HUES64 (cell line): ENCODE results near the gene DSCAML1.

Experiments used
- H3K27ac ChIP-seq: 2 replicates; pipeline ENCODE4 v1.7.0; 2013; ENCODE audit warnings: low read depth, low read length, inconsistent platforms
- H3K27me3 ChIP-seq: 2 replicates; pipeline ENCODE4 v1.6.1; 2013; ENCODE audit warnings: mild to moderate bottlenecking, low read length; ENCODE audit not compliant: insufficient read depth
- H3K36me3 ChIP-seq: 2 replicates; pipeline ENCODE4 v1.6.1; 2013; ENCODE audit warnings: mild to moderate bottlenecking, low read length; ENCODE audit not compliant: insufficient read depth
- H3K4me1 ChIP-seq: 2 replicates; pipeline ENCODE4 v1.6.1; 2013; ENCODE audit warnings: mild to moderate bottlenecking, low read length, moderate library complexity; ENCODE audit not compliant: insufficient read depth
- H3K4me3 ChIP-seq: 2 replicates; pipeline ENCODE4 v1.5.1; 2013; ENCODE audit warnings: mild to moderate bottlenecking, low read length, moderate library complexity
- H3K9ac ChIP-seq: 2 replicates; pipeline ENCODE4 v1.6.1; 2013; ENCODE audit warnings: mild to moderate bottlenecking, low read depth, low read length
- H3K9me3 ChIP-seq: 2 replicates; pipeline ENCODE4 v1.6.1; 2013; ENCODE audit warnings: low read depth, low read length; ENCODE audit not compliant: insufficient read depth
- WGBS: fragments of 150-250, 120-280 bp; methylation state at CpG from one replicate; pipeline ENCODE4 v1.1.7; 2013; ENCODE audit warnings: missing lambda C conversion rate; 5-methylcytosine and 5-hydroxymethylcytosine counted together

Gene DSCAML1

DNA sequence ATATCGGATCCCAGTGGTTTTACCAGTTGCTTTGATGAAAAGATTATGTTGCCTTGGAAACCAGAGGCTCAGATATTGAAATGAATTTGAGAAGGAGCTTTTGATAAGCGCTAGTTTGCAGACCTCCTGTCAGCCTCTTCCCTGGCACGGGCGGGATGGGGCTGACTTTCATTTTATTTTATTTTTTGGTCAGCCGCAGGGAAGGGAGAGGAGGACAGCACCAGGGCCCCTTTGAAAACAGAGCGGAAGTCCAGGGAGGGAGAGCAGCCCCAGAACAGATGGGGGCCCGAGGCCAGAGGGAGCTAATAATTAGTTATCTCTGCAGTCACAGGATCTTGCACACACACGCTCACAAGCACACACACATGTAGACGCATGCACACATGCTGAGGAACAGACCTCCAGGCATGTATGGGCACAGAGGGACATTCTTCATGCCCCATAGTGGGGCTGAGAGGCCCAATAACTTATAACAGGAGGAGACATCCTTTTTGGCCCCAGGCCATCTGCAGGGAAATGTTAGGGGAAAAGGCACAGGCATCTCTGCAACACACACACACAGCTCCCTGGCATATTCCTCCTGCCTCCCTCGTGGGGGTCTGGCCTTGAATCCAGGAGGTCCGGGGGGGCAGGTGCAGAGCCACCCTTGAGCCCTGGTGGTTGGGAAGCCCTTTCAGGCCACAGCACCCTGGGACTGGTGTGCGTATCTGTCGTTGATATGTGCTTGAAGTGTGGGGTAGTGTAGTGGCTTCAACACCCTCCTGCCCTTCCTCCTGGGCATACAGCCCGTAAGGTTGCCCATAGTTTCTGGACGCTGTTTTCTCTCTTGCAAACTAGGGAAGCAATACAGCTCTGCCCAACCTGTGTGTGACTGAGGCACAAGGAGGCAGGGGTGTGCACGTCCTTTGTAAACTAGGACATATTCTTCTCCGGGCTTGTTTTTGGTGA is 352.0 kb downstream of the DSCAML1 start:
- Histone ChIP-seq H3K9ac (no peak overlapping the region), H3K4me1 (no peaks in the 10 kb centered on the region), H3K27me3 (peaks cover 7% of the 10 kb centered on the region; the same call in 1 of the 2 replicates), H3K9me3 (no peaks in the 10 kb centered on the region), H3K36me3 (no peaks in the 10 kb centered on the region), H3K27ac (no peak overlapping the region), H3K4me3 (no peak overlapping the region)
- 86% methylated on average over 17 of the region's 17 CpGs for WGBS

DNA sequence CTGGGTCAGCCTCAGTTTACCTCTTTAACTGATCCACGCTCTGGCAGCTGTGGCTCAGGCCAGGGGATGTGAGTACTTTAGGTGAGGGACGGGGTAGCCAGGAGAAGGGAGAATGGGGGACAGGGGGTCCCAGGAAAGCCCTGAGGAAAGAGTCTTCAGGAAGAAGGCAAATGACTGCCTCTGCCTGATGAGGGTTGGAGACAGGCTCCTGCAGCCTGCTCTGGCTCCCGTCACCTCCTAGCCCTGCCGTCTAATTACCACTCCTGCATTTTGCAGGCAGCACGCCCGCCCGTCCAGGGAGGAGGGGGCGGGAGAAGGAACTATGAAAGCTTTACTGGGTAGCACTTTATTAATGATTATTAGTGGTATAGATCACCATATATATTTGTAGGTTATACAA is 352.8 kb downstream of the DSCAML1 start:
- Histone ChIP-seq H3K4me3 (no peak overlapping the region), H3K9ac (no peak overlapping the region), H3K27me3 (peaks cover 7% of the 10 kb centered on the region; the same call in 1 of the 2 replicates), H3K9me3 (no peaks in the 10 kb centered on the region), H3K4me1 (no peaks in the 10 kb centered on the region), H3K36me3 (no peaks in the 10 kb centered on the region), H3K27ac (no peak overlapping the region)
- 87% methylated on average over 3 of the region's 8 CpGs for WGBS

DNA sequence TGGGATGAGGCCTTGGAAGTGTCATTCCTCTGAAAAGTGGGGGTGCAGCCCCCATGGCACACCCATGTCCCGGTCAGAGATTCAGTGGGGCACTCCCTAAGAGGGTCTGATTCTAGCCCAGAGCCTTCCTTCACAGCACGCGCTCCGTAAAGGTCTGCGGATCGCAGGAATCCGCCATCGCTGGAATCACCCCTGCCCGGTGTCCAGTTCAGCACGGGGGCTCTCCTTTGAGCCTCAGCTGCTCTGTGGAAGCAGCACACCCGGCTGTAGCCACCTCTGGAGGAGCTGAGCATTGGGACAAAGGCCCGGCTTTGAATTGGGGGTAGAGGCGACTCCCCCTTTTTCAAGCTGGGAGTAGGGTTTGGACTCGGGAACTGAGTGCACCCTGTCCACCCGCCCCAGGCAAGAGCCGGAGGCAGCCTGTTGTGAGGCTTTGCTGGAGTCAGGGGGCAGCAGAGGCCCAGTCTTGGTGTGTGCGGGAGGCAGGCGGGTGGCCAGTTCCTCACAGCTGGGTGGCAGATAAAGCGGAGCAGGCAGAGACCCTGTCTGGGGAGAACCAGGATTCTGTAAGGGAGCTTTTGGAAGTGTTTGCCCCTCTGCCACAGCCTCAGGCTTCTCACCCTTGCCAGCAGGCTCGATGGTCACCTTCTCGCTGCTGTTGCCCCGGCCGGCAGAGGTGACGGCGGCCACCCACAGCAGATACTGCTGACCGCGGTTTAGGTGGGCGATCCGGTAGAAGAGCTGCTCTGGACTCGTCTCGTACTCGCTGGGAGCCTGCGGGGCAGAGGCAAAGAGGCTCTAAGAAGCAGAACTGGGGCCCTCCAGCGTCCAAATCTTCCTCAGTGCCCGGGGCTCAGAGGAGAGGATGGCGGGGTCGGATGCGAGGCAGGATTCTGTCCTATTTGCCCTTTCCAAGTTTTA is 353.5 kb downstream of the DSCAML1 start:
- Histone ChIP-seq H3K27me3 (peaks cover 7% of the 10 kb centered on the region; the same call in 1 of the 2 replicates), H3K9me3 (no peaks in the 10 kb centered on the region), H3K9ac (no peak overlapping the region), H3K4me3 (no peak overlapping the region), H3K36me3 (no peaks in the 10 kb centered on the region), H3K27ac (no peak overlapping the region), H3K4me1 (no peaks in the 10 kb centered on the region)
- 58% methylated on average over 38 of the region's 38 CpGs for WGBS

DNA sequence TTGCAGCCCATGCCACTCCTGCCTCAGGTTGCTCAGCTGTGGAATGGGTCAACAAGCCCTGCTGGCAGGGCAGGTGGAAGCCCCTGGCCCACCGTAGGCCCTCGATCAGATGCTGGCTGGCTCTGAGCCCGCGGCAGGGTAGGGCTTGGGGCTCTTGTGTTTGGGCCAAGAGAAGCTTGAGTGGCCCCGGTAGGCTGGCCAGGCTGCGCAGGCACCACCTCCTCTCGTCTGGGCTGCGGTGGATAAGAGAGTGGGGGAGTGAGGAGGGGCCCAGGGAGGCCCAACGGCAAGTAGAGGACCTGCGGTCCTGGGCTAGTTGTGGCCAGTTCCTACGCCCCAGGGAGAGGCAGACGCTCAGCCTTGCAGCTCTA is 354.2 kb downstream of the DSCAML1 start:
- H3K36me3 ChIP-seq = no peaks in the 10 kb centered on the region
- H3K27ac ChIP-seq = no peak overlapping the region
- H3K9ac ChIP-seq = no peak overlapping the region
- no peak overlapping the region for H3K4me3 ChIP-seq
- H3K9me3 ChIP-seq = no peaks in the 10 kb centered on the region
- 84% methylated on average over 12 of the region's 12 CpGs for WGBS
- H3K27me3 ChIP-seq = peaks cover 7% of the 10 kb centered on the region; the same call in 1 of the 2 replicates
- no peaks in the 10 kb centered on the region for H3K4me1 ChIP-seq

DNA sequence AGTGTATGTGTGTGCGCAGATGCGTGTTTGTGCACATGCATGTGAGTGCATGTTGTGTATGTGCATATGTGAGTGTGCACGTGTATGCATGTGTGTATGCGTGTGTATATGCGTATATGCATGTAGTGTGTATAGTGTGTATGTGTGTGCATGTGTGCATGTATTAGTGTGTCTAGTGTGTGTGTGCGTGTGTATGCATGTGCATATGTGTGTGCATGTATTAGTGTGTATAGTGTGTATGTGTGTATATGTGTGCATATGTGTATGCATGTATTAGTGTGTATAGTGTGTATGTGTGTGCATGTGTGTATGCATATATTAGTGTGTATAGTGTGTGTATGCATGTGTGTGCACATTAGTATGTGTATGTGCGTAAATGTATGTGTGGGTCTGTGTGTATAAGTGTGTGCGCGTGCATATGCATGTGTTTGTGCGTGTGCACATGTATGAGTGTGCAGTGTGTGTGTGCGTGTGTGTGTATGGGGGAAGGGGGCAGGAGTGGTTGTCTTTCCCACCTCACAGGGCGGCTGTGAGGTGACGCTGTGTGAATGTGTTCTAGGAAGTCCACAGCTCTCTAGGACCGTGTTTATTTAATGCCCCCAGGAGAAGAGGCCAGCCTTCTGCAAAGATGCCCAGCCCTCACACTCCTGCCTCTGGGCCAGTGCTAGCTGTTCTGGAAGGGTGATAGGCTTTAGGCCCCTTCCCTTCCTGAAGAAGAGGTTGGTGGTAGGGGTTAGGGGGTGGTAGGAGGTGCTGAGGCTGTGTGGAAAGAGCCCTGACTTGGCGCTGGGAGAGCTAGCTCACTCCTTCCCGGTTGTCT is 354.8 kb downstream of the DSCAML1 start:
- Histone ChIP-seq H3K27me3 (peaks cover 7% of the 10 kb centered on the region; the same call in 1 of the 2 replicates), H3K9ac (no peak overlapping the region), H3K36me3 (no peaks in the 10 kb centered on the region), H3K27ac (no peak overlapping the region), H3K9me3 (no peaks in the 10 kb centered on the region), H3K4me3 (no peak overlapping the region), H3K4me1 (no peaks in the 10 kb centered on the region)
- WGBS = 90% methylated on average over 16 of the region's 16 CpGs

DNA sequence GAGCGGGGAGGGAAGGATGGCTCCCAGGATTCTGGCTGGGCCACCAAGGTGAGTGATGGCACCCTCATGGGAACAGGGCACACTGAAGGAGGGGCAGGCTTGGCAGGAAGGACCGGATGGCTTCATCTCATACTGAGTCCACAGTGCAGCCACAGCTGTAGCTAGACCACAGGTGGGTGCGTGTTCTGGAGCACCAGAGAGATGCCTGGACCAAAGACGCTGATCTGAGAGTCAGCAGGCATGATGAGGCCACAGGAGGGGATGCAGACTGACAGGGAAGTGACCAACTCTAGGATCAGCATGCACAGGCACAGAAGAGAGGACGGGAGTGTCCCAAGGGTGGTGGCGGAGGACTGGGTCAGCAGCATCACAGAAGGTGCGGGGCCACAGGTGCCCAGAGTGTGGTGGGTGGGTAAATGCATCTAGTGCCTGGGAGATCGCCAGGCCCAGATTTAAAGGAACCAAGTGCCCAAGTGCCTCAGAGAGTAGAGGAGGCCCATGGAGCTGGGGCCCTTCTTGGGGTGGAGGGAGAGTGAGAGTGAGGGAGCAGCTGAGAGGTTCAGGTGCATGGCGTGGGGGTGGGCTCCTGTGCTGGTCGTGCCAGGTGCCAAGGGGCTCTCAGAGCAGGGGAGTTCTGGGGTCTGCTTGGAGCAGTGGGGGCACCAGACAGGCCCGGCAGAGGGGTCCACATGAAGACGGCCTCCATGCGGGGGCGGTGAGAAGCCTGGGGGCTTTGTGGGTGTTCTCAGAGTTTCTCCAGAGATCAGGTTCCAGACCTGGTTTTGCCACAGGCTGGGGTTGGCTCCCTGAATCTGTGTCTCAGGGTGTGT is 355.7 kb downstream of the DSCAML1 start:
- H3K27ac ChIP-seq = no peak overlapping the region
- no peak overlapping the region for H3K4me3 ChIP-seq
- no peaks in the 10 kb centered on the region for H3K36me3 ChIP-seq
- H3K9ac ChIP-seq = no peak overlapping the region
- peaks cover 7% of the 10 kb centered on the region; the same call in 1 of the 2 replicates for H3K27me3 ChIP-seq
- H3K4me1 ChIP-seq = no peaks in the 10 kb centered on the region
- no peaks in the 10 kb centered on the region for H3K9me3 ChIP-seq
- whole genome bisulfite sequencing = 91% methylated on average over 14 of the region's 14 CpGs

DNA sequence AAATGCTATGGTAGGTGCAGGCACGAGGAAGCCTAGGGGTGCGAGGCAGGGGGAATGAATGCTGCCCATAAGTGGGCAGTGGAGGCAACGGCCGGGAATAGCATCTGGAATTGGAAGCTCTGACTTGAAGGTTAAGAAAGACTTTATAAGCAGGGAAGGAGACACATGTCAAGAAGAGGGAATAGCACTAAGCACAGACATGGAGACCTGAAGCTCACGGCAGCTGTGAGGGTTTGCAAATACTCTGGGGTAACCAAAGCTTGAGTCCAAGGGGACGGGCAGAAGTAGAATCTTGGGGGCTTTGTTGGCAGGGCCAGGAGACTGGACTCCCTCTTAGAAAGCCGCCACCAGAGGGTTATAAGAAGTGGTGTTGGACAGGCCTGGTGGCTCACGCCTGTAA is 356.8 kb downstream of the DSCAML1 start:
- no peaks in the 10 kb centered on the region for H3K4me1 ChIP-seq
- no peak overlapping the region for H3K27ac ChIP-seq
- no peaks in the 10 kb centered on the region for H3K9me3 ChIP-seq
- H3K36me3 ChIP-seq = no peaks in the 10 kb centered on the region
- 91% methylated on average over 8 of the region's 8 CpGs for WGBS
- H3K9ac ChIP-seq = no peak overlapping the region
- peaks cover 7% of the 10 kb centered on the region; the same call in 1 of the 2 replicates for H3K27me3 ChIP-seq
- no peak overlapping the region for H3K4me3 ChIP-seq

DNA sequence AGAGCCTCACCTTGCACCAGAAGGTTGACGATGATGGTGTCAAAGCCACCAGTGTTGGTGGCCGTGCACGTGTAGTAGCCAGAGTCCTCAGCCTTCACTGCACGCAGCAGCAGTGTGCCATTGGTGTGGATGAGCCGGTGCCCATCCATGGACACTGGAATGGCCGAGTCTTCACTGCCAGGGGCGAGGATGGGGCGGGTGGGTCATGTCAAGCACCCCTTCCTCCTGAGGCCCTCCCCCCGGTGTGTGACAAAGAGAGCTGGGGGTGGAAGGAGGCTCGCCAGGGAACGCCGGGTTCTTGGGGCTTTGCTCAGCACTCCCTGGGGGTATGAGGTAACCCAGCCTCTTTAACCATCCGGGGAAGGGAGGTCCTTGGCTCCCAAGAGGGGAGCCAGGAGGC is 357.8 kb downstream of the DSCAML1 start:
- no peaks in the 10 kb centered on the region for H3K9me3 ChIP-seq
- H3K4me3 ChIP-seq = no peak overlapping the region
- no peaks in the 10 kb centered on the region for H3K4me1 ChIP-seq
- H3K27me3 ChIP-seq = peaks cover 7% of the 10 kb centered on the region; the same call in 1 of the 2 replicates
- H3K27ac ChIP-seq = no peak overlapping the region
- H3K9ac ChIP-seq = no peak overlapping the region
- no peaks in the 10 kb centered on the region for H3K36me3 ChIP-seq
- WGBS = 91% methylated on average over 13 of the region's 13 CpGs

DNA sequence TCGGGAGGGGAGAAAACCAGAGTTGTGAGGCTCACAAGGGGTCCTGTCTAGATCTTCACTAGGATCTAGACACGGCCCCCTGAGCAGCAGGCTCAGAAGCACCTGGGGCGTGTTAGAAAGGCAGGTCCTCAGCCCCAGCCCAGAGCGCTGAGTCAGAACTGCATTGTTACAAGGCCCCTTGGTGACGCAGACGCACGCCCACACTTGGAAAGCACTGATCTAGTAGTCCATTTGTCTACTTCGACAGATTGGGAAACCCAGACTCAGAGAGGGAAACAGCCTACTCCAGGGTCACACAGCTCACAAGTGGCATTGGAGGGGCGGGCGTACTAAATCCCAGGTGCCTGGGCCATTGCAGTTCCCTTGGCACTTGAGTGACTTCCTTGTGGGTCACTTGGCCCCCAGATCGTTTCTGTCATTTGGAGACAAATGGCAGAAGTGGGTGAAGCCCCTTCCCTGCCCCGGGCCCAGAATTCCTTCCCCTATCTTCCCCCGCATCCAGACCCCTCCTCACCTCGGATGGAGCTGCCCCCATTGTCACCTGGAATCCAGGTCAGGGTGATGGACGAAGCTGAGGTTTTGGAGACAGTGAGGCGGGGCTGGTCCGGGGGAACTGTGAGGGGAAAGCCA is 358.5 kb downstream of the DSCAML1 start:
- H3K36me3 ChIP-seq = no peaks in the 10 kb centered on the region
- peaks cover 1% of the 10 kb centered on the region; the same call in 1 of the 2 replicates for H3K27me3 ChIP-seq

DNA sequence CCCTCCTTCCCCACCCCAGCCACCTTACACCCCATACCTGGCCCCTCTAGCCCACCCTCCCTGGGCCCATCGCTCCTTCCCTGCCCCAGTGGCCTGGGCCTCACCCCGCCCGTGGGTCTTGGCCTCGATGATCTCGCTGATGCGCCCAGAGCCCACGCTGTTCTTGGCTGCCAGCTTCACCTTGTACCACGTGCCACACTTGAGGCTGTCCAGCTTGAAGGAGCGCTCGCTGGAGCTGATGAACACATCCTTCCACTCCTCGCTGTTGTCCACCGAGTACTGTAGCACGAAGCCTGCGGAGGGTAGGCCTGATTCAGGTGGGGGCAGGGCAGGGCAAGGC is 359.3 kb downstream of the DSCAML1 start:
- Histone ChIP-seq H3K9me3 (no peaks in the 10 kb centered on the region), H3K27ac (no peak overlapping the region), H3K36me3 (no peaks in the 10 kb centered on the region), H3K27me3 (no peaks in the 10 kb centered on the region), H3K9ac (no peak overlapping the region), H3K4me1 (no peaks in the 10 kb centered on the region), H3K4me3 (no peak overlapping the region)
- WGBS = 89% methylated on average over 14 of the region's 14 CpGs

More for the DNA sequence above, 358.5 kb downstream of the DSCAML1 start:
- Histone ChIP-seq H3K4me1 (no peaks in the 10 kb centered on the region), H3K4me3 (no peak overlapping the region), H3K9me3 (no peaks in the 10 kb centered on the region), H3K9ac (no peak overlapping the region), H3K27ac (no peak overlapping the region)
- WGBS = 84% methylated on average over 16 of the region's 17 CpGs
